ENCODE data around the gene LASP1.

DNA sequence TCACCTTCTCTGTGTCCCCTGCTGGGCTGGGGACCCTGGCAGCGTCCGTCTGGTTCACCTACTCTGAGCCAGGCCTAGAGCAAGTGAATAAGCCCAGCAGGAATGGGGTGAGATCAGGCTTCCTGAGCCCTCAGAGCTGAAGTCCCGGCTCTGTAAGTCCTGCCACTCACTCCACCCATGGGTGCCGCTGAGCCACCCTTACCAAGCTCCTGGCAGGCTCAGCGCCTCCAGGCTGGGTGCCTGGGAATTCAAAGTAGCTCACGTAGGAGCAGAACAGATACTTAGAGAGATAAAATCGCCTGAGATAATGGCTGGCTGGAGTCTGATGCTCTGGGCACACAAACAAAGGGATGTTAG lies 45.8 kb downstream of the LASP1 start:
- TF ChIP-seq SUZ12 (IDR thresholded peaks at IDR 0.05; ENCODE audit: extremely low read depth, insufficient read depth, insufficient read length): no peak
- no peak for TF ChIP-seq YY1 (IDR thresholded peaks at IDR 0.05; ENCODE audit: insufficient read depth, insufficient read length)
- no peak for TF ChIP-seq ZNF274 (IDR thresholded peaks at IDR 0.05; ENCODE audit: low read depth, low read length)

Data from NT2/D1 (cell line).